Measurements from ENCODE around the gene LYG1.

LYG1 gene

GRCh38 chr2:99275882-99276281, 25.1 kb downstream of the LYG1 start:
- Histone ChIP-seq H3K4me3 (ENCODE audit: low read length) (no peak overlapping the region), H3K27ac (ENCODE audit: low read depth, low read length) (no peak overlapping the region), H3K27me3 (ENCODE audit: insufficient read depth, low read length) (no peaks in the 10 kb centered on the region), H3K9me3 (ENCODE audit: insufficient read depth, low read depth, low read length) (peaks cover 20% of the 10 kb centered on the region), H3K4me1 (ENCODE audit: insufficient read depth, low read length) (0 out of 2 replicates have a peak, but pooled peaks cover 3% of the 10 kb centered on the region), H3K9ac (ENCODE audit: low read depth, low read length) (no peak overlapping the region), H3K36me3 (ENCODE audit: insufficient read depth, low read length) (no peaks in the 10 kb centered on the region)
- 93% methylated on average over 7 of the region's 7 CpGs for WGBS

GRCh38 chr2:99261242-99261641, 39.8 kb downstream of the LYG1 start:
- 77% methylated on average over 4 of the region's 4 CpGs for WGBS
- no peak overlapping the region for H3K9ac ChIP-seq (ENCODE audit: low read depth, low read length)
- H3K27ac ChIP-seq (ENCODE audit: low read depth, low read length) = no peak overlapping the region
- no peaks in the 10 kb centered on the region for H3K36me3 ChIP-seq (ENCODE audit: insufficient read depth, low read length)
- no peaks in the 10 kb centered on the region for H3K4me1 ChIP-seq (ENCODE audit: insufficient read depth, low read length)
- no peaks in the 10 kb centered on the region for H3K27me3 ChIP-seq (ENCODE audit: insufficient read depth, low read length)
- H3K4me3 ChIP-seq (ENCODE audit: low read length) = no peak overlapping the region
- no peaks in the 10 kb centered on the region for H3K9me3 ChIP-seq (ENCODE audit: insufficient read depth, low read depth, low read length)

- H3K4me1 ChIP-seq (ENCODE audit: insufficient read depth, low read length) = no peaks in the 10 kb centered on the region
- H3K9ac ChIP-seq (ENCODE audit: low read depth, low read length) = no peak overlapping the region
- no CpG with 5 or more reads among the region's 2 CpGs for WGBS
- no peak overlapping the region for H3K27ac ChIP-seq (ENCODE audit: low read depth, low read length)
- no peak overlapping the region for H3K4me3 ChIP-seq (ENCODE audit: low read length)
- no peaks in the 10 kb centered on the region for H3K36me3 ChIP-seq (ENCODE audit: insufficient read depth, low read length)
- H3K27me3 ChIP-seq (ENCODE audit: insufficient read depth, low read length) = no peaks in the 10 kb centered on the region
- no peaks in the 10 kb centered on the region for H3K9me3 ChIP-seq (ENCODE audit: insufficient read depth, low read depth, low read length)
Observed at GRCh38 chr2:99260184-99260583, 40.8 kb downstream of the LYG1 start.

- WGBS = 98% methylated on average over 3 of the region's 4 CpGs
- Histone ChIP-seq H3K36me3 (ENCODE audit: insufficient read depth, low read length) (no peaks in the 10 kb centered on the region), H3K27me3 (ENCODE audit: insufficient read depth, low read length) (no peaks in the 10 kb centered on the region), H3K9ac (ENCODE audit: low read depth, low read length) (no peak overlapping the region), H3K4me3 (ENCODE audit: low read length) (no peak overlapping the region), H3K27ac (ENCODE audit: low read depth, low read length) (no peak overlapping the region), H3K9me3 (ENCODE audit: insufficient read depth, low read depth, low read length) (no peaks in the 10 kb centered on the region), H3K4me1 (ENCODE audit: insufficient read depth, low read length) (no peaks in the 10 kb centered on the region)
Observed at GRCh38 chr2:99259465-99259864, 41.5 kb downstream of the LYG1 start.

GRCh38 chr2:99256677-99257076, 44.3 kb downstream of the LYG1 start:
- WGBS = 93% methylated on average over 2 of the region's 2 CpGs
- Histone ChIP-seq H3K9me3 (ENCODE audit: insufficient read depth, low read depth, low read length) (no peaks in the 10 kb centered on the region), H3K36me3 (ENCODE audit: insufficient read depth, low read length) (no peaks in the 10 kb centered on the region), H3K4me3 (ENCODE audit: low read length) (no peak overlapping the region), H3K9ac (ENCODE audit: low read depth, low read length) (no peak overlapping the region), H3K27me3 (ENCODE audit: insufficient read depth, low read length) (no peaks in the 10 kb centered on the region), H3K27ac (ENCODE audit: low read depth, low read length) (no peak overlapping the region), H3K4me1 (ENCODE audit: insufficient read depth, low read length) (no peaks in the 10 kb centered on the region)

GRCh38 chr2:99255491-99256318, 45.3 kb downstream of the LYG1 start, which contains the start of gene LYG2:
Gene LYG2 (minus strand): TSS chr2:99255666. CDS start chr2:99254260, 1,406 bp downstream.
- Histone ChIP-seq H3K9me3 (ENCODE audit: insufficient read depth, low read depth, low read length) (peaks cover 9% of the 10 kb centered on the region), H3K4me1 (ENCODE audit: insufficient read depth, low read length) (no peaks in the 10 kb centered on the region), H3K27ac (ENCODE audit: low read depth, low read length) (no peak within 1 kb of the TSS), H3K9ac (ENCODE audit: low read depth, low read length) (no peak within 1 kb of the TSS), H3K4me3 (ENCODE audit: low read length) (no peak within 1 kb of the TSS), H3K36me3 (ENCODE audit: insufficient read depth, low read length) (no peaks in the 10 kb centered on the region), H3K27me3 (ENCODE audit: insufficient read depth, low read length) (no peaks in the 10 kb centered on the region)
- 88% methylated on average over 6 of the region's 7 CpGs for WGBS

GRCh38 chr2:99249951-99250350, 51.0 kb downstream of the LYG1 start:
- no peak overlapping the region for H3K27ac ChIP-seq (ENCODE audit: low read depth, low read length)
- WGBS = 92% methylated on average over 2 of the region's 2 CpGs
- H3K4me1 ChIP-seq (ENCODE audit: insufficient read depth, low read length) = no peaks in the 10 kb centered on the region
- H3K36me3 ChIP-seq (ENCODE audit: insufficient read depth, low read length) = no peaks in the 10 kb centered on the region
- peaks cover 9% of the 10 kb centered on the region for H3K9me3 ChIP-seq (ENCODE audit: insufficient read depth, low read depth, low read length)
- no peak overlapping the region for H3K4me3 ChIP-seq (ENCODE audit: low read length)
- H3K27me3 ChIP-seq (ENCODE audit: insufficient read depth, low read length) = no peaks in the 10 kb centered on the region
- H3K9ac ChIP-seq (ENCODE audit: low read depth, low read length) = no peak overlapping the region

- Histone ChIP-seq H3K9me3 (ENCODE audit: insufficient read depth, low read depth, low read length) (no peaks in the 10 kb centered on the region), H3K27ac (ENCODE audit: low read depth, low read length) (no peak overlapping the region), H3K27me3 (ENCODE audit: insufficient read depth, low read length) (no peaks in the 10 kb centered on the region), H3K36me3 (ENCODE audit: insufficient read depth, low read length) (no peaks in the 10 kb centered on the region), H3K4me1 (ENCODE audit: insufficient read depth, low read length) (0 out of 2 replicates have a peak, but pooled peaks cover 6% of the 10 kb centered on the region), H3K4me3 (ENCODE audit: low read length) (no peak overlapping the region), H3K9ac (ENCODE audit: low read depth, low read length) (no peak overlapping the region)
- 95% methylated on average over 6 of the region's 6 CpGs for WGBS
Observed at GRCh38 chr2:99242151-99242550, 58.8 kb downstream of the LYG1 start.

- 91% methylated on average over 6 of the region's 6 CpGs for WGBS
- H3K9me3 ChIP-seq (ENCODE audit: insufficient read depth, low read depth, low read length) = no peaks in the 10 kb centered on the region
Observed at GRCh38 chr2:99240431-99240830, 60.6 kb downstream of the LYG1 start.

GRCh38 chr2:99238599-99238998, 62.4 kb downstream of the LYG1 start:
- 0 out of 2 replicates have a peak, but pooled peaks cover 6% of the 10 kb centered on the region for H3K4me1 ChIP-seq (ENCODE audit: insufficient read depth, low read length)
- H3K9ac ChIP-seq (ENCODE audit: low read depth, low read length) = no peak overlapping the region
- no peak overlapping the region for H3K27ac ChIP-seq (ENCODE audit: low read depth, low read length)
- no peaks in the 10 kb centered on the region for H3K27me3 ChIP-seq (ENCODE audit: insufficient read depth, low read length)
- H3K9me3 ChIP-seq (ENCODE audit: insufficient read depth, low read depth, low read length) = no peaks in the 10 kb centered on the region
- no peak overlapping the region for H3K4me3 ChIP-seq (ENCODE audit: low read length)
- 98% methylated on average over 6 of the region's 6 CpGs for WGBS
- no peaks in the 10 kb centered on the region for H3K36me3 ChIP-seq (ENCODE audit: insufficient read depth, low read length)

More at GRCh38 chr2:99240431-99240830, 60.6 kb downstream of the LYG1 start:
- no peak overlapping the region for H3K27ac ChIP-seq (ENCODE audit: low read depth, low read length)
- H3K27me3 ChIP-seq (ENCODE audit: insufficient read depth, low read length) = no peaks in the 10 kb centered on the region
- 0 out of 2 replicates have a peak, but pooled peaks cover 6% of the 10 kb centered on the region for H3K4me1 ChIP-seq (ENCODE audit: insufficient read depth, low read length)
- H3K9ac ChIP-seq (ENCODE audit: low read depth, low read length) = no peak overlapping the region
- no peaks in the 10 kb centered on the region for H3K36me3 ChIP-seq (ENCODE audit: insufficient read depth, low read length)
- no peak overlapping the region for H3K4me3 ChIP-seq (ENCODE audit: low read length)
